ENCODE data around the gene KCNJ15. TPM values are rescaled to one million over a fixed set of nuclear protein-coding genes. Genes with fewer than 3 reads are reported as not detected.
"Not testable (repeated sequence)": the region's sequence is repeated elsewhere in the genome, so short reads cannot be mapped to it uniquely, and the experiment has no call there.

The KCNJ15 gene
- total and polyA plus RNA-seq, 2 experiments from 2014 or later = not detected

GRCh38 chr21:38234395-38235142, 22.2 kb upstream of the KCNJ15 start:
- Mint-ChIP-seq H3K4me3 (no peak overlapping the region), H3K27me3 (ENCODE audit: insufficient read depth, low read depth, poor library complexity) (peaks cover 2% of the 10 kb centered on the region), H3K9me3 (peaks cover 26% of the 10 kb centered on the region), H3K27ac (no peak overlapping the region), H3K36me3 (ENCODE audit: low read depth) (peaks cover 22% of the 10 kb centered on the region; the same call in 2 of the 3 replicates), H3K4me1 (no peaks in the 10 kb centered on the region)
- Histone ChIP-seq H3K4me1 (ENCODE audit: insufficient read depth) (no peaks in the 10 kb centered on the region), H3K27me3 (ENCODE audit: insufficient read depth) (no peaks in the 10 kb centered on the region), H3K4me3 (no peak overlapping the region), H3K9me2 (ENCODE audit: insufficient read depth) (peaks cover 2% of the 10 kb centered on the region; the same call in 1 of the 2 replicates), H2AFZ (no peak overlapping the region), H3K4me2 (no peak overlapping the region), H3K27ac (ENCODE audit: low read depth) (no peak overlapping the region), H3F3A (replicated peaks; ENCODE audit: low read depth) (no peaks in the 10 kb centered on the region), H4K20me1 (replicated peaks; ENCODE audit: insufficient read depth) (no peaks in the 10 kb centered on the region), H3K36me3 (ENCODE audit: insufficient read depth) (peaks cover 20% of the 10 kb centered on the region), H3K79me2 (replicated peaks; ENCODE audit: insufficient read depth) (no peaks in the 10 kb centered on the region)
- DNase-seq (ENCODE audit: low spot score) (no peak), ATAC-seq (no peak)
- TF ChIP-seq STAT1 (IDR thresholded peaks at IDR 0.05; ENCODE audit: unreplicated experiment) (no peak), EZH2 (IDR thresholded peaks at IDR 0.05; ENCODE audit: low read depth, unreplicated experiment) (no peak), CREB1 (CRISPR knock-in tag; IDR thresholded peaks at IDR 0.05; ENCODE audit: low read depth) (no peak), REST (IDR thresholded peaks at IDR 0.05; ENCODE audit: unreplicated experiment) (no peak), EZH2phosphoT487 (IDR thresholded peaks at IDR 0.05; ENCODE audit: unreplicated experiment) (no peak), ZNF331 (CRISPR knock-in tag; IDR thresholded peaks at IDR 0.05; ENCODE audit: low read depth) (no peak), POLR2AphosphoS5 (IDR thresholded peaks at IDR 0.05; ENCODE audit: low read depth) (no peak)
- TF ChIP-seq, protein P1, sequence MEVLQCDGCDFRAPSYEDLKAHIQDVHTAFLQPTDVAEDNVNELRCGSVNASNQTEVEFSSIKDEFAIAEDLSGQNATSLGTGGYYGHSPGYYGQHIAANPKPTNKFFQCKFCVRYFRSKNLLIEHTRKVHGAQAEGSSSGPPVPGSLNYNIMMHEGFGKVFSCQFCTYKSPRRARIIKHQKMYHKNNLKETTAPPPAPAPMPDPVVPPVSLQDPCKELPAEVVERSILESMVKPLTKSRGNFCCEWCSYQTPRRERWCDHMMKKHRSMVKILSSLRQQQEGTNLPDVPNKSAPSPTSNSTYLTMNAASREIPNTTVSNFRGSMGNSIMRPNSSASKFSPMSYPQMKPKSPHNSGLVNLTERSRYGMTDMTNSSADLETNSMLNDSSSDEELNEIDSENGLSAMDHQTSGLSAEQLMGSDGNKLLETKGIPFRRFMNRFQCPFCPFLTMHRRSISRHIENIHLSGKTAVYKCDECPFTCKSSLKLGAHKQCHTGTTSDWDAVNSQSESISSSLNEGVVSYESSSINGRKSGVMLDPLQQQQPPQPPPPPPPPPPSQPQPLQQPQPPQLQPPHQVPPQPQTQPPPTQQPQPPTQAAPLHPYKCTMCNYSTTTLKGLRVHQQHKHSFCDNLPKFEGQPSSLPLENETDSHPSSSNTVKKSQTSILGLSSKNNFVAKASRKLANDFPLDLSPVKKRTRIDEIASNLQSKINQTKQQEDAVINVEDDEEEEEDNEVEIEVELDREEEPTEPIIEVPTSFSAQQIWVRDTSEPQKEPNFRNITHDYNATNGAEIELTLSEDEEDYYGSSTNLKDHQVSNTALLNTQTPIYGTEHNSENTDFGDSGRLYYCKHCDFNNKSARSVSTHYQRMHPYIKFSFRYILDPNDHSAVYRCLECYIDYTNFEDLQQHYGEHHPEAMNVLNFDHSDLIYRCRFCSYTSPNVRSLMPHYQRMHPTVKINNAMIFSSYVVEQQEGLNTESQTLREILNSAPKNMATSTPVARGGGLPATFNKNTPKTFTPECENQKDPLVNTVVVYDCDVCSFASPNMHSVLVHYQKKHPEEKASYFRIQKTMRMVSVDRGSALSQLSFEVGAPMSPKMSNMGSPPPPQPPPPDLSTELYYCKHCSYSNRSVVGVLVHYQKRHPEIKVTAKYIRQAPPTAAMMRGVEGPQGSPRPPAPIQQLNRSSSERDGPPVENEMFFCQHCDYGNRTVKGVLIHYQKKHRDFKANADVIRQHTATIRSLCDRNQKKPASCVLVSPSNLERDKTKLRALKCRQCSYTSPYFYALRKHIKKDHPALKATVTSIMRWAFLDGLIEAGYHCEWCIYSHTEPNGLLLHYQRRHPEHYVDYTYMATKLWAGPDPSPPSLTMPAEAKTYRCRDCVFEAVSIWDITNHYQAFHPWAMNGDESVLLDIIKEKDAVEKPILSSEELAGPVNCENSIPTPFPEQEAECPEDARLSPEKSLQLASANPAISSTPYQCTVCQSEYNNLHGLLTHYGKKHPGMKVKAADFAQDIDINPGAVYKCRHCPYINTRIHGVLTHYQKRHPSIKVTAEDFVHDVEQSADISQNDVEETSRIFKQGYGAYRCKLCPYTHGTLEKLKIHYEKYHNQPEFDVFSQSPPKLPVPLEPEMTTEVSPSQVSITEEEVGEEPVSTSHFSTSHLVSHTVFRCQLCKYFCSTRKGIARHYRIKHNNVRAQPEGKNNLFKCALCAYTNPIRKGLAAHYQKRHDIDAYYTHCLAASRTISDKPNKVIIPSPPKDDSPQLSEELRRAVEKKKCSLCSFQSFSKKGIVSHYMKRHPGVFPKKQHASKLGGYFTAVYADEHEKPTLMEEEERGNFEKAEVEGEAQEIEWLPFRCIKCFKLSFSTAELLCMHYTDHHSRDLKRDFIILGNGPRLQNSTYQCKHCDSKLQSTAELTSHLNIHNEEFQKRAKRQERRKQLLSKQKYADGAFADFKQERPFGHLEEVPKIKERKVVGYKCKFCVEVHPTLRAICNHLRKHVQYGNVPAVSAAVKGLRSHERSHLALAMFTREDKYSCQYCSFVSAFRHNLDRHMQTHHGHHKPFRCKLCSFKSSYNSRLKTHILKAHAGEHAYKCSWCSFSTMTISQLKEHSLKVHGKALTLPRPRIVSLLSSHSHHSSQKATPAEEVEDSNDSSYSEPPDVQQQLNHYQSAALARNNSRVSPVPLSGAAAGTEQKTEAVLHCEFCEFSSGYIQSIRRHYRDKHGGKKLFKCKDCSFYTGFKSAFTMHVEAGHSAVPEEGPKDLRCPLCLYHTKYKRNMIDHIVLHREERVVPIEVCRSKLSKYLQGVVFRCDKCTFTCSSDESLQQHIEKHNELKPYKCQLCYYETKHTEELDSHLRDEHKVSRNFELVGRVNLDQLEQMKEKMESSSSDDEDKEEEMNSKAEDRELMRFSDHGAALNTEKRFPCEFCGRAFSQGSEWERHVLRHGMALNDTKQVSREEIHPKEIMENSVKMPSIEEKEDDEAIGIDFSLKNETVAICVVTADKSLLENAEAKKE (CRISPR knock-in tag; IDR thresholded peaks at IDR 0.05) = no peak

DNA sequence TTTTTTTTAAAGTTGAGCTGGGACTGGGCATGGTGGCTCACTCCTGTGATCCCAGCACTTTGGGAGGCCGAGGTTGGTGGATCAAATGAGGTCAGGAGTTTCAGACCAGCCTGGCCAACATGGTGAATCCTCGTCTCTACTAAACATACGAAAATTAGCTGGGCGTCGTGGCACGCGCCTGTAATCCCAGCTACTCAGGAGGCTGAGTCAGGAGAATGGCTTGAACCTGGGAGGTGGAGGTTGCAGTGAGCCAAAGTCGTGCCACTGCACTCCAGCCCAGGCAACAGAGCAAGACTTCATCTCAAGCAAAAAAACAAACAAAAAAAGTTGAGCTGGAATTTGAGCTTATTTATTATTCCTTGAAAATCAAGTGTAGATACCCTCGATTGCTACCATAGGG, 21.5 kb upstream of the KCNJ15 start:
- not testable (repeated sequence) for H3K4me3 ChIP-seq; ATAC-seq; H3K4me1 Mint-ChIP-seq; H2AFZ ChIP-seq; H3K4me3 Mint-ChIP-seq; H3K27ac ChIP-seq (ENCODE audit: low read depth); H3K79me2 ChIP-seq (replicated peaks; ENCODE audit: insufficient read depth); H4K20me1 ChIP-seq (replicated peaks; ENCODE audit: insufficient read depth); H3K27me3 Mint-ChIP-seq (ENCODE audit: insufficient read depth, low read depth, poor library complexity); H3F3A ChIP-seq (replicated peaks; ENCODE audit: low read depth); H3K4me2 ChIP-seq; H3K9me2 ChIP-seq (ENCODE audit: insufficient read depth); H3K27me3 ChIP-seq (ENCODE audit: insufficient read depth); H3K27ac Mint-ChIP-seq; DNase-seq (ENCODE audit: low spot score); H3K4me1 ChIP-seq (ENCODE audit: insufficient read depth)
- Mint-ChIP-seq H3K9me3 (peaks cover 20% of the 10 kb centered on the region), H3K36me3 (ENCODE audit: low read depth) (peaks cover 15% of the 10 kb centered on the region; the same call in 2 of the 3 replicates)
- peaks cover 13% of the 10 kb centered on the region for H3K36me3 ChIP-seq (ENCODE audit: insufficient read depth)

Measured in GM23338 (cell line).